Endothelial cell (in vitro differentiated cells): ENCODE results near the gene DLX6. TPM values are rescaled to one million over a fixed set of nuclear protein-coding genes. Genes with fewer than 3 reads are reported as not detected.

Experiments
- DNase-seq: peaks from one replicate; pipeline ENCODE4 v3.0.0; 2021; ENCODE audit warnings: low spot score
- H3K27ac Mint-ChIP-seq: one replicate; pipeline ENCODE4 v1.8.0; 2021; ENCODE audit warnings: mixed read lengths, inconsistent platforms; ENCODE audit not compliant: unreplicated experiment
- H3K27me3 Mint-ChIP-seq: one replicate; pipeline ENCODE4 v1.8.0; 2021; ENCODE audit warnings: mild to moderate bottlenecking, moderate library complexity, mixed read lengths, inconsistent platforms; ENCODE audit not compliant: unreplicated experiment
- H3K36me3 Mint-ChIP-seq: one replicate; pipeline ENCODE4 v1.8.0; 2021; ENCODE audit warnings: mild to moderate bottlenecking, low read depth, mixed read lengths, inconsistent platforms; ENCODE audit not compliant: unreplicated experiment
- H3K4me1 Mint-ChIP-seq: one replicate; pipeline ENCODE4 v1.8.0; 2021; ENCODE audit warnings: mild to moderate bottlenecking, mixed read lengths, inconsistent platforms; ENCODE audit not compliant: unreplicated experiment
- H3K4me3 Mint-ChIP-seq: one replicate; pipeline ENCODE4 v1.8.0; 2021; ENCODE audit warnings: mild to moderate bottlenecking, mixed read lengths, inconsistent platforms; ENCODE audit not compliant: unreplicated experiment
- H3K9me3 Mint-ChIP-seq: one replicate; pipeline ENCODE4 v1.8.0; 2021; ENCODE audit warnings: mixed read lengths, inconsistent platforms; ENCODE audit not compliant: unreplicated experiment
- total RNA-seq: library from RNA; stranded (reverse); fragmentation: NEBNext Ultra II Directional; extraction: Animal tissue kit (Norgen Biotek cat#: 25700); gene quantifications from one replicate; pipeline ENCODE4 v1.2.1, GENCODE V29; 2021; ENCODE audit not compliant: unreplicated experiment
- TF ChIP-seq, protein P1 (sequence below): fragments of 200-600 bp; sonication (generic); IDR thresholded peaks from one replicate; pipeline ENCODE4 v1.5.0; 2021; ENCODE audit warnings: antibody characterized with exemption; ENCODE audit not compliant: unreplicated experiment

Gene DLX6
- total RNA-seq, 1 donor from 2014 or later = not detected

GRCh38 chr7:96973986-96974385 lies 31.4 kb upstream of the DLX6 start:
- Mint-ChIP-seq H3K27ac (no peak overlapping the region), H3K36me3 (no peaks in the 10 kb centered on the region), H3K27me3 (no peaks in the 10 kb centered on the region), H3K4me3 (no peak overlapping the region), H3K9me3 (no peaks in the 10 kb centered on the region), H3K4me1 (no peaks in the 10 kb centered on the region)
- DNase-seq = no peak
- TF ChIP-seq, protein P1, sequence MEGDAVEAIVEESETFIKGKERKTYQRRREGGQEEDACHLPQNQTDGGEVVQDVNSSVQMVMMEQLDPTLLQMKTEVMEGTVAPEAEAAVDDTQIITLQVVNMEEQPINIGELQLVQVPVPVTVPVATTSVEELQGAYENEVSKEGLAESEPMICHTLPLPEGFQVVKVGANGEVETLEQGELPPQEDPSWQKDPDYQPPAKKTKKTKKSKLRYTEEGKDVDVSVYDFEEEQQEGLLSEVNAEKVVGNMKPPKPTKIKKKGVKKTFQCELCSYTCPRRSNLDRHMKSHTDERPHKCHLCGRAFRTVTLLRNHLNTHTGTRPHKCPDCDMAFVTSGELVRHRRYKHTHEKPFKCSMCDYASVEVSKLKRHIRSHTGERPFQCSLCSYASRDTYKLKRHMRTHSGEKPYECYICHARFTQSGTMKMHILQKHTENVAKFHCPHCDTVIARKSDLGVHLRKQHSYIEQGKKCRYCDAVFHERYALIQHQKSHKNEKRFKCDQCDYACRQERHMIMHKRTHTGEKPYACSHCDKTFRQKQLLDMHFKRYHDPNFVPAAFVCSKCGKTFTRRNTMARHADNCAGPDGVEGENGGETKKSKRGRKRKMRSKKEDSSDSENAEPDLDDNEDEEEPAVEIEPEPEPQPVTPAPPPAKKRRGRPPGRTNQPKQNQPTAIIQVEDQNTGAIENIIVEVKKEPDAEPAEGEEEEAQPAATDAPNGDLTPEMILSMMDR = no peak

GRCh38 chr7:96976106-96976505 lies 29.2 kb upstream of the DLX6 start:
- Mint-ChIP-seq H3K4me1 (no peaks in the 10 kb centered on the region), H3K4me3 (no peak overlapping the region), H3K27me3 (no peaks in the 10 kb centered on the region), H3K27ac (no peak overlapping the region), H3K9me3 (no peaks in the 10 kb centered on the region), H3K36me3 (no peaks in the 10 kb centered on the region)
- TF ChIP-seq, protein P1 = no peak
- no peak for DNase-seq

GRCh38 chr7:96977445-96977844 lies 27.9 kb upstream of the DLX6 start:
- Mint-ChIP-seq H3K27ac (no peak overlapping the region), H3K4me3 (no peak overlapping the region), H3K4me1 (no peaks in the 10 kb centered on the region), H3K27me3 (no peaks in the 10 kb centered on the region), H3K36me3 (no peaks in the 10 kb centered on the region), H3K9me3 (no peaks in the 10 kb centered on the region)
- TF ChIP-seq, protein P1 = no peak
- no peak for DNase-seq

DNA sequence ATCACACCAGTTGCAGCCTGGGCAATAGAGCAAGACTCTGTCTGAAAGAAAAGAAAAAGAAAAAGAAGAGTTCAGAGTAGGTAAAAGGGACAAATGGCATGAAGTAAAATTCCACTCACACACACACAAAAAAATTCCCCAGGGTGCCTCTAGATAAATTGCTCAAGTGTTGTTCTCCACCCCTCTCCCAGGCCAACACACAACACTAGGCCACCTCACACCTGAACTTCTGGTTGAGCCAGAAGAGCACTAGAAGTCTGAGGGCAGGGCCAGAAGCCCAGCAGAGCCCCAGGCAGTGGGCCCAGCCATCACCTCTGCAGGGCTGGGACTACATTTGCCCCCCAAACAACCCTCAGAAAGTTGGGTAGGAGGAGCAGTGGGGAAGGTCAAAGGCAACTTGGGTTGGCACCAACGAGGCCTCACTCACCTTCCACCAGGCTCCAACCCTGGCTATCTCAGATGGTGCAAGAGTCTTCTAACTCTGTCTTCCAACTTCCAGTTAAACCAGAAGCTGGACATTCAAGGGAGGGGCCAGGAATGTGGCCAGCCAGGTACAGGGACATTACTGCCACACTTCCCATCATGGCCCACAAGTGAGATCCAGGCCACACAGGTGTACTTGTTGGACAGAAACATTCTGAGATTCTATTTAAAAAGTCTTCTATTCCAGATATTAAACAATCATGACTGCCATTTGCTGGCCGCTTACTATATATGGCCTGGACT lies 25.6 kb upstream of the DLX6 start:
- no peak for DNase-seq
- TF ChIP-seq, protein P1 = no peak
- no peak overlapping the region for H3K4me3 Mint-ChIP-seq
- no peak overlapping the region for H3K27ac Mint-ChIP-seq
- no peaks in the 10 kb centered on the region for H3K9me3 Mint-ChIP-seq
- no peaks in the 10 kb centered on the region for H3K36me3 Mint-ChIP-seq
- no peaks in the 10 kb centered on the region for H3K4me1 Mint-ChIP-seq
- H3K27me3 Mint-ChIP-seq = no peaks in the 10 kb centered on the region

GRCh38 chr7:96982586-96982985 lies 22.8 kb upstream of the DLX6 start:
- no peak for DNase-seq
- no peaks in the 10 kb centered on the region for H3K4me1 Mint-ChIP-seq
- no peaks in the 10 kb centered on the region for H3K9me3 Mint-ChIP-seq
- no peak overlapping the region for H3K27ac Mint-ChIP-seq
- TF ChIP-seq, protein P1 = no peak
- H3K27me3 Mint-ChIP-seq = peaks cover 3% of the 10 kb centered on the region
- H3K4me3 Mint-ChIP-seq = no peak overlapping the region
- no peaks in the 10 kb centered on the region for H3K36me3 Mint-ChIP-seq
